ENCODE measurements around the gene PPME1.

DNA sequence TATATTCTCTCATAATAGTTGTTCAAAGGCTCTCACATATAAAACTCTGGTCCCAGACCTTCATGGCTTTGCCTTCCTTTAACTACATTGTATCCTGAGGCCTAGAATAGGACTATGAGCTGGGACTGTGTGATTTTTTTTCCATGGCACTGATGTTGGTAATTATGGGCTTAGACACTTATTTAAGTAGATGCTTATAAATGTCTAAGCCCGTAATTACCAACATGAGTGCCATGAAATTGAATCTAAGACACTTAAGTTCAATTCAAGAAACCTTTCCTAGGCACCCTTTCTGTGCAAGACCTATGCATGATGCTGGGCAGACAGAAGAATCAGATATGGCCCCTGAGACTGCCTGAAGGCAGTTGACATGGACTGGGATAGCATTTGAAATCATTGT, 77.4 kb downstream of the PPME1 start:
- TF ChIP-seq, protein P1, sequence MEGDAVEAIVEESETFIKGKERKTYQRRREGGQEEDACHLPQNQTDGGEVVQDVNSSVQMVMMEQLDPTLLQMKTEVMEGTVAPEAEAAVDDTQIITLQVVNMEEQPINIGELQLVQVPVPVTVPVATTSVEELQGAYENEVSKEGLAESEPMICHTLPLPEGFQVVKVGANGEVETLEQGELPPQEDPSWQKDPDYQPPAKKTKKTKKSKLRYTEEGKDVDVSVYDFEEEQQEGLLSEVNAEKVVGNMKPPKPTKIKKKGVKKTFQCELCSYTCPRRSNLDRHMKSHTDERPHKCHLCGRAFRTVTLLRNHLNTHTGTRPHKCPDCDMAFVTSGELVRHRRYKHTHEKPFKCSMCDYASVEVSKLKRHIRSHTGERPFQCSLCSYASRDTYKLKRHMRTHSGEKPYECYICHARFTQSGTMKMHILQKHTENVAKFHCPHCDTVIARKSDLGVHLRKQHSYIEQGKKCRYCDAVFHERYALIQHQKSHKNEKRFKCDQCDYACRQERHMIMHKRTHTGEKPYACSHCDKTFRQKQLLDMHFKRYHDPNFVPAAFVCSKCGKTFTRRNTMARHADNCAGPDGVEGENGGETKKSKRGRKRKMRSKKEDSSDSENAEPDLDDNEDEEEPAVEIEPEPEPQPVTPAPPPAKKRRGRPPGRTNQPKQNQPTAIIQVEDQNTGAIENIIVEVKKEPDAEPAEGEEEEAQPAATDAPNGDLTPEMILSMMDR (conservative IDR thresholded peaks at IDR 0.05): no peak
- no peak for TF ChIP-seq EZH2 (IDR thresholded peaks at IDR 0.05; ENCODE audit: low read depth)
